Dendritic cell treated with granulocyte-macrophage colony-stimulating factor and Interleukin-4, amounts not matched to agents 40 ng/mL and 50 ng/mL, for 4 days (primary cell): Measurements from ENCODE around the gene CABLES2.

Experiments used
- H3K27ac Mint-ChIP-seq: one replicate; pipeline ENCODE4 v1.8.0; 2022; ENCODE audit warnings: mild to moderate bottlenecking, mixed read lengths
- H3K27me3 Mint-ChIP-seq: one replicate; pipeline ENCODE4 v1.8.0; 2022; ENCODE audit warnings: mild to moderate bottlenecking, mixed read lengths
- H3K36me3 Mint-ChIP-seq: one replicate; pipeline ENCODE4 v1.8.0; 2022; ENCODE audit warnings: low read depth, mixed read lengths
- H3K4me1 Mint-ChIP-seq: one replicate; pipeline ENCODE4 v1.8.0; 2022; ENCODE audit warnings: low read depth, mixed read lengths
- H3K4me3 Mint-ChIP-seq: one replicate; pipeline ENCODE4 v1.8.0; 2022; ENCODE audit warnings: mild to moderate bottlenecking, moderate library complexity, mixed read lengths
- H3K9me3 Mint-ChIP-seq: one replicate; pipeline ENCODE4 v1.8.0; 2022; ENCODE audit warnings: mixed read lengths
- intact Hi-C: fragments of 100-400 bp; cut with micrococcal nuclease; formaldehyde crosslinking; loops from one replicate; pipeline ENCODE4 v1.15.0; 2022

CABLES2 gene

GRCh38 chr20:62364911-62365736 lies 42.0 kb downstream of the CABLES2 start:
- H3K27ac Mint-ChIP-seq: no peak overlapping the region
- no peak overlapping the region for H3K4me3 Mint-ChIP-seq
- intact Hi-C loops: no loop called here
- H3K36me3 Mint-ChIP-seq: no peaks in the 10 kb centered on the region
- peaks cover 60% of the 10 kb centered on the region for H3K27me3 Mint-ChIP-seq
- peaks cover 20% of the 10 kb centered on the region for H3K4me1 Mint-ChIP-seq
- no peaks in the 10 kb centered on the region for H3K9me3 Mint-ChIP-seq

GRCh38 chr20:62363920-62364851 lies 42.9 kb downstream of the CABLES2 start:
- no peaks in the 10 kb centered on the region for H3K9me3 Mint-ChIP-seq
- no peaks in the 10 kb centered on the region for H3K36me3 Mint-ChIP-seq
- peaks cover 50% of the 10 kb centered on the region for H3K27me3 Mint-ChIP-seq
- H3K4me1 Mint-ChIP-seq: peaks cover 19% of the 10 kb centered on the region
- intact Hi-C loops: no loop called here
- H3K27ac Mint-ChIP-seq: no peak overlapping the region
- H3K4me3 Mint-ChIP-seq: no peak overlapping the region

GRCh38 chr20:62362991-62363919 lies 43.8 kb downstream of the CABLES2 start:
- Mint-ChIP-seq H3K4me3 (no peak overlapping the region), H3K27me3 (peaks cover 47% of the 10 kb centered on the region), H3K9me3 (no peaks in the 10 kb centered on the region), H3K4me1 (peaks cover 9% of the 10 kb centered on the region), H3K27ac (no peak overlapping the region), H3K36me3 (no peaks in the 10 kb centered on the region)
- intact Hi-C loops: no loop called here

GRCh38 chr20:62362590-62362940 lies 44.5 kb downstream of the CABLES2 start:
- no peaks in the 10 kb centered on the region for H3K36me3 Mint-ChIP-seq
- intact Hi-C loops: no loop called here
- no peak overlapping the region for H3K4me3 Mint-ChIP-seq
- no peaks in the 10 kb centered on the region for H3K9me3 Mint-ChIP-seq
- no peak overlapping the region for H3K27ac Mint-ChIP-seq
- H3K27me3 Mint-ChIP-seq: peaks cover 43% of the 10 kb centered on the region
- H3K4me1 Mint-ChIP-seq: peaks cover 5% of the 10 kb centered on the region

GRCh38 chr20:62361799-62362589 lies 45.1 kb downstream of the CABLES2 start:
- H3K27ac Mint-ChIP-seq: no peak overlapping the region
- H3K27me3 Mint-ChIP-seq: peaks cover 48% of the 10 kb centered on the region
- H3K36me3 Mint-ChIP-seq: no peaks in the 10 kb centered on the region
- intact Hi-C loops: no loop called here
- H3K4me3 Mint-ChIP-seq: no peak overlapping the region
- peaks cover 4% of the 10 kb centered on the region for H3K4me1 Mint-ChIP-seq
- H3K9me3 Mint-ChIP-seq: no peaks in the 10 kb centered on the region

- Mint-ChIP-seq H3K4me3 (no peak overlapping the region), H3K27ac (no peak overlapping the region), H3K36me3 (no peaks in the 10 kb centered on the region)
Observed at GRCh38 chr20:62360854-62361798, 46.0 kb downstream of the CABLES2 start.

GRCh38 chr20:62359491-62360121 lies 47.5 kb downstream of the CABLES2 start:
- Mint-ChIP-seq H3K27me3 (peaks cover 40% of the 10 kb centered on the region), H3K4me3 (no peak overlapping the region), H3K36me3 (no peaks in the 10 kb centered on the region), H3K27ac (no peak overlapping the region), H3K9me3 (no peaks in the 10 kb centered on the region), H3K4me1 (peaks cover 2% of the 10 kb centered on the region)
- intact Hi-C loops: no loop called here

More at GRCh38 chr20:62360854-62361798, 46.0 kb downstream of the CABLES2 start:
- Mint-ChIP-seq H3K9me3 (no peaks in the 10 kb centered on the region), H3K27me3 (peaks cover 52% of the 10 kb centered on the region), H3K4me1 (peaks cover 4% of the 10 kb centered on the region)
- intact Hi-C loops: no loop called here

- Mint-ChIP-seq H3K27ac (no peak overlapping the region), H3K4me1 (no peaks in the 10 kb centered on the region), H3K27me3 (peaks cover 36% of the 10 kb centered on the region), H3K36me3 (no peaks in the 10 kb centered on the region), H3K9me3 (no peaks in the 10 kb centered on the region), H3K4me3 (no peak overlapping the region)
- intact Hi-C loops: no loop called here
Observed at GRCh38 chr20:62359043-62359490, 48.0 kb downstream of the CABLES2 start.

GRCh38 chr20:62358171-62359042 lies 48.7 kb downstream of the CABLES2 start:
- Mint-ChIP-seq H3K4me1 (no peaks in the 10 kb centered on the region), H3K36me3 (no peaks in the 10 kb centered on the region), H3K9me3 (no peaks in the 10 kb centered on the region), H3K27me3 (peaks cover 31% of the 10 kb centered on the region), H3K27ac (no peak overlapping the region), H3K4me3 (no peak overlapping the region)
- intact Hi-C loops: no loop called here

GRCh38 chr20:62357681-62358080 lies 49.4 kb downstream of the CABLES2 start:
- Mint-ChIP-seq H3K36me3 (no peaks in the 10 kb centered on the region), H3K4me3 (no peak overlapping the region), H3K27me3 (peaks cover 28% of the 10 kb centered on the region), H3K9me3 (no peaks in the 10 kb centered on the region), H3K27ac (no peak overlapping the region), H3K4me1 (no peaks in the 10 kb centered on the region)
- intact Hi-C loops: no loop called here

- Mint-ChIP-seq H3K4me3 (no peak overlapping the region), H3K27me3 (peaks cover 28% of the 10 kb centered on the region), H3K4me1 (no peaks in the 10 kb centered on the region), H3K27ac (no peak overlapping the region), H3K36me3 (no peaks in the 10 kb centered on the region), H3K9me3 (no peaks in the 10 kb centered on the region)
- intact Hi-C loops: no loop called here
Observed at GRCh38 chr20:62357187-62357667, 49.9 kb downstream of the CABLES2 start.
